GM21390 (cell line): ENCODE measurements around the gene GNAZ.

ENCODE experiments used
- ATAC-seq: cut with Tn5 transposase; IDR thresholded peaks from one replicate; pipeline ENCODE4 v1.9.1; 2021; ENCODE audit not compliant: unreplicated experiment

The GNAZ gene

DNA sequence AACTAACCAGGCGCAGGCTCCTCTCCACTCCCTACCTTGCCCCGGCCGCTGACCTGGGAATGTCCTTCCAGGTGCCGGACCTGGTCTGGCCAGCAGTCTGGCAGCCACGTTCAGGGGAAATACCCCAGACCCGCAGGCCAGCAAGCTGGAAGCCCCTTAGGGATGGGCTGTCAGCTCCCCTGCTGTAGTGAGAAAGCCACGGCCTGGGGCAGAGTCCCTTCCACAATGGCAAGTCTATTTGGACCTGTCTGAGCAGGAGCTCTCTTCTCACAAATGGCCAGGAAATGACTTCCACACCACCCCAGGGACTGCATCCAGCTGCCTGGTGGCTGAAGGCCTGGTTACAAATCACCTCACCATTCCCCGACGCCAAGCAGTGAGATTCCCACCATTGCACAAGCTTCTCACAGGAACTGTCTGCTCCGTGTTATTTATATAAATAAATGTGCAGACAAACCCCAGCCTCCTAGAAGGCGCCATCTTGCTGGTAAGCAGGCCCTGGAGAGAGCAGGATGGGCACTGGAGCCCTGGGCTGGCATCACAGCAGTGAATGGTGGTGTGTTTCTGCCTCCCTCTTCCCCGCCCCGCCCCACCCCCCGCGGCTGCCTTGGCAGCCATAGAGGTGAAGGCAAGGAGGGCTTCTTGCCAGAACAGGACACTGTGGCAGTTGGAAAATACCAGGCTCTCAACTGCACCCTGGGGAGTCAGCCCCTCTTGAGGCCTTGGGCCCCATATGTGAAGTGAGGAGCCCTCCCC lies 47.8 kb downstream of the GNAZ start:
- ATAC-seq = no peak

DNA sequence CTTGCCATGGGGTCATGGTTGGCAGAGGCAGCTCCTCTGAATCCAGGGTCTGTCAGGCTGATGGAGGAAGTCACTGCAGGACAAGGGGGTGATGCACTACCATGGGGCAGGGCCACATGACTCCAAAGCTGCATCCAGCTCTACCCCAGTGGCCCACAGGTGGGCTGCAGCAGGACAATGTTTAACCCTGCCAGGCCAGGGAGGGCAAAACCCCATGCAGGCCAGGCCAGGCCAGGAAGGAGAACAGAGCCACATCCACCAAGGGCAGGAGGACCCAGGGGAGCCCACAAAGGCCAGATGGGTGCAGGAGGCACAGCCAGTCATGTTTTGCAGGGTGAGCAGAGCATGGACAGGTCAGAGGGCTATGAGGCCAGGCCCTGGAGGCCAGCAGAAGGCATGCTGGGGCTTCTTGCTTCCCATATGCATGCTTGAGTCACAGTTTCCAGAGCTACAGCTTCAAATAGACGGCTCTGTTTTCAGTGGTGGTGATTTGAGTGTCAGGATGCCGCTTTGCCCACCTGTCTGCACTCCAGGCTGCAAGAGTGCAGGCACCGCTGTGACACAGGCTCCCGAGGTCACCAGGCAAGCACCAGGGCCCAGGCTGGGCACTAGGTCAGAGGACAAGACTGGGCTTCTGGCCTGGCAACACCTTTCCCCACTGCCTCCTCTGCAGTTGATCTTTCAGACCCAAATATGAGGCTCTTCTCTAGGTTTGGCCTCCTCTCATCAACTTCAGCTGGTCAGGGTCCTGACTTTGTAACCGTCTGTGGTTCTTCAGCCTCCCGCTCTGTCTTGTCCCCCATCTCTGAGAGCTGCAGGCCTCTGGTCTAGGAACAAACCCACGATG lies 48.6 kb downstream of the GNAZ start:
- no peak for ATAC-seq

- ATAC-seq = no peak
Observed at GRCh38 chr22:23119494-23120414, 49.4 kb downstream of the GNAZ start.

DNA sequence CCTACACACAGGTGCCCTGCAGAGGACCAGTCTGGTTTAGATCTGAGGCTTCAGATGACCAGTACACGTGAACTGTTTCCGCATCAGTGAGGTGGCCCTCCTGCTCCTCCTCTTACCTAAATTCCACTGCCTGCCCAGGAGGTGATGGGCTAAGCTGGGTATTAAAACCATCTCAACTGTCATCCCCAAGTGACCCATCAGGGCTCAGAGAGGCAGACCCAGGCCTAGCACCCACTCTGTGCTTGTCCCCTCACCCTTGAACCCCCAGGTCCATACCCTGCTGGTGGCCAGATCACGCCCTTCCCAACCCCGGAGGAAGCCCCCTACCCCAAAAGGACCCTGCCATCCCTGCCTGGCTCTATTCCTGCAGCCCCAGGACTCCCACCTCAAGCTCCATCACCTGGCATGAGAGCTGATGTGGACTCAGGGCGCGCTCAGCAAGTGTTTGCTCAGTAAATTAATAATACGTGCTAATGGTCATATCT lies 50.1 kb downstream of the GNAZ start:
- ATAC-seq = no peak

- ATAC-seq = no peak
Observed at GRCh38 chr22:23121000-23121421, 50.7 kb downstream of the GNAZ start.

DNA sequence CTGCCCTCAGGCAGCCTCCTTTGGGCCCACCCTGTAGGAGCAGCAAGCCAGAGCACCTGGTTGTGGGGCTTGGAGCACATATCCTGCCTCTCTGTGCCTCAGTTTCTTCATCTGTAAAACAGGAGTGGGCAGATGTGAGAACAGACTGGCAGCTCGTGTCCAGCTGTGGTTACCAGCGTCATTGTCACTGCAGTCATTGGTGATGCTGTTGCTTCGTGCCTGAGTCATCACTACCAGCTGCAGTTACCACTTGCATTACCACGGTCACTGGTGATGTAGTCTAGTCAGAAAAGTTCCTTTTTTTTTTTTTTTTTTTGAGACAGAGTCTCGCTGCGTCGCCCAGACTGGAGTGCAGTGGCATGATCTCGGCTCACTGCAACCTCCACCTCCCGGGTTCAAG lies 51.1 kb downstream of the GNAZ start:
- ATAC-seq = no peak

DNA sequence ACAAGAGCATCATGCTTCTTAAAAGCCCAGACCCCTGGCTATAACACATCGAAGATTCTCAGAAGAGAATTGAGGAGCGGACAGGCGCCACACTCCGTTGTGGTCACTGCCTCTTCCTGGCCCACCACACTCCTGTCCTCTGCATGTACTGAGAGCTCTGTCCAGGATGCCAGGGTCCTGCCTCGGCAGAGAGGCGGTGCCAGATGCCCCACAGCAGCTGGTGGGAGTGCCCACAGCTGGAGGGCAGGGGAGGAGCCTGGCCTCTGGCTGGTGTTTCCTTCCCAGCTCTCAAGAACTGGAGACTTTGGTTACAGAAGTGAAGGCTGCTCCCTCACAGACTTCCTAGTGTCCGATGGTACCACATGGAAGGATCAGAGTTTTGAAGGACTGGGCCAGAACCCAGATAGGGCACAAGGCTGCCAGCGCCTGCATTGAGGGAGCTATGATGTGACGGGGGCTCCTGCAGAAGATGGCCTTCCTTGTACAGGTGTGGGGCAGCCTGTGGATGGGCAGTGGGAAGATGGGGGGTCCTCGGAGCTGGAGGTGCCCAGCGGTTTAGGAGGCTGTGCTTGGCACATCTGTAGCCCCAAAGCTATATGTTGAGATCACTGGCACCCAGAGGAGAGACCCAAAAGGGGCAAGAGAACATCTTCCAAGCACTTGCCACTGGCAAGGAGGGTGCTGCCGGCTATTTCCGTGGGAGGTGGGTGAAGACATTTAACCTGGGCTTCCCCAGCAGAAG lies 52.1 kb downstream of the GNAZ start:
- ATAC-seq = no peak

DNA sequence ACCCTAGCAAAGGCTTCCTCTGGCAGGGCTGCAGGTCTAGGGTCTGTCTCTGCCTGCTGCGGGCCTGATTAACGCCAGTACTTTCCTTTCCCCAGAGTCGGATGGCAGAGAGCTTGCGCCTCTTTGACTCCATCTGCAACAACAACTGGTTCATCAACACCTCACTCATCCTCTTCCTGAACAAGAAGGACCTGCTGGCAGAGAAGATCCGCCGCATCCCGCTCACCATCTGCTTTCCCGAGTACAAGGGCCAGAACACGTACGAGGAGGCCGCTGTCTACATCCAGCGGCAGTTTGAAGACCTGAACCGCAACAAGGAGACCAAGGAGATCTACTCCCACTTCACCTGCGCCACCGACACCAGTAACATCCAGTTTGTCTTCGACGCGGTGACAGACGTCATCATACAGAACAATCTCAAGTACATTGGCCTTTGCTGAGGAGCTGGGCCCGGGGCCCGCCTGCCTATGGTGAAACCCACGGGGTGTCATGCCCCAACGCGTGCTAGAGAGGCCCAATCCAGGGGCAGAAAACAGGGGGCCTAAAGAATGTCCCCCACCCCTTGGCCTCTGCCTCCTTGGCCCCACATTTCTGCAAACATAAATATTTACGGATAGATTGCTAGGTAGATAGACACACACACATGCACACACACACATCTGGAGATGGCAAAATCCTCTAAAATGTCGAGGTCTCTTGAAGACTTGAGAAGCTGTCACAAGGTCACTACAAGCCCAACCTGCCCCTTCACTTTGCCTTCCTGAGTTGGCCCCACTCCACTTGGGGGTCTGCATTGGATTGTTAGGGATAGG lies 52.9 kb downstream of the GNAZ start:
- no peak for ATAC-seq

- ATAC-seq = no peak
Observed at GRCh38 chr22:23123804-23124254, 53.5 kb downstream of the GNAZ start.

GRCh38 chr22:23124611-23125511 lies 54.5 kb downstream of the GNAZ start:
- ATAC-seq = no peak

GRCh38 chr22:23125512-23126103 lies 55.3 kb downstream of the GNAZ start:
- no peak for ATAC-seq

DNA sequence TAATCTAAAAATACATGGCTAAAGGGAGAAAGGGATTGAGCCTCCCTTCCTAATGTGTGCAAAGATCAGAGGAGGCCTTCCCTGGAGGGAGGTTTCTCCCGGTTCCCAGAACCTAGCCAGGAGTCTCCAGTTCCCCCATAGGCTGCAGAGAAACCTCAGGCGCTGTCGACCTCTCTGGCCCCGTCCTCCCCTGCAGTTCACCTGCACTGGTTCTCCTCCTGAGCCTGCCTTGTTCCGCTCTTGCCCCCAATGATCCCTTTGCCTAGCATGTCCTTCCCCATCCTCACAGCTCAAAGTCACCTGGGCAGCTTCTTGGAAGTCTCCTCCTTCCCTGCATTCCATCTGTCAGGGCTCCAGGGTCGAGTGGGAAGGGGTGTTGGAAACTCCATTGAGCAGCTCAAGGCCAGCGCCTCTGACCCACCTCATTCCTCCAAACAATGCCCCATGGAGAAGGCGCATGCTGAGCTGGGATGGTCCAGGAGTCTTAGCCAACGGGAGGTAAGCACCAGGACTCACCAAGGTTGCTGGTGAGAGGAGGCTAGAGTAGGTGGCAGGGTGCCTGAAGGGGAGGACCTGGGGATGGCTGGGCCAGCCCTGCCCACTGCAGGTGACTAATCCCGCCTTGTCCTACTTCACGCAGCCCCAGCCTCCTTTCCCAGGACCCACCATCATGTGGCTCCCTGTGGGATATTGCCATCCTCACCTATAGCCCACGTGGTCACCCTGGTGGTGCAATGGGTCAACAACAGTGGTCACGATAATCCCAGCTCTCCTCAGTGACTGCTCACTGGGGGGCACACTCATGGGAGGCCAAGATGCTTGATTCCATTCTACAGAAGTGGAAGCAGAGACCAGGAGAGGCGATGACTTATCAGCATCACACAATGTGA lies 56.1 kb downstream of the GNAZ start:
- no peak for ATAC-seq

DNA sequence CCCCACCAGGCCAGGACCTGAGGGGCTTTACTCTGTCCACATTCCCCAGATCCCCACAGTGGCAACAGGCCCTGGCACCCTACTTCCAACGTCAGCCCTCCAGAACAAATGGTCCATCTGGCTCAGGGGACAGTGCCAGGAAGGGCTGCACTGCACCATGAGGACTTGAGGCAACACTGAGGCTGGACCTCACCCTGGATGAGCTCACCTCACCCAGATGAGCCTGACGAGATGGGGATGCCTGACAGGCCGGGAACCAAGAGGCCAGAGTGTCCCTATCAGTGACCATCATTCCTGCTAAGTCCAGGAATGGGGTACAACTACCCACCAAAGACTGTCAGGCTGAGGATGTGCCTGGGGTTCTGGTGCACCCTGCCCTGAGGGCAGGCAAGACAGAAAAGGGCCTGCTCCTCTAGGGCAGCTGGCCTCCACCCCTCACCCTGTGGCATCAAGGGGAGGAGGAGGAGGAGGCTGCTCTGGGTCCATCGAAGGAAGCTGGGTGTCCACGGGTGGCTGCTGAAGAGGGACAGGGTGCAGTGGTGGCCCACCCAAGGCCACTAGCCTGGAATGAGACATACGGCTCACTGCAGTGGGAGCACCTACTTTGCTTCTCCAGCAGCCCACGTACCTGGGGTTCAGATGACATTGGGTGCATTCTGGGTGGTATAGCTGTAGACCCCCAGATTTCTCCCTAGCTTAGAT lies 56.9 kb downstream of the GNAZ start:
- ATAC-seq = no peak

DNA sequence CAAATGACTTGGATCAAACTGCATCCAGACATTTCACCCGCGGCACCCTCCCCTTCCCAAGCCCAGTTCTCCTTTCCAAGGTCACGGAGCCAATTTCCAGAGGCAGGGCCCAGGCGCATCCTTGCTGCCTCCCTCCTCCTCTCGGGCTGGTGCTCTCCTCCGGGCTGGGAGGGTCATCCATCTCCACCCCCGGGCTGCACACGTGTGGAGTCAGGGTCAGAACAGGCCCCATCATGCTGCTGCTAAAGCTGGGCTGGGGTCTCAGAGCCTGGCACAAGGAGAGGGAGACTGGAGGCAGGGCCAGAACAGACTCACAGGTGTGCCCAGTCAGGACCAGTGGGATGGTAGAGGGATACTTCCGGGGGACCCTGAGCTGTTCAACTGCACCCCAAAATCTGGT lies 57.5 kb downstream of the GNAZ start:
- no peak for ATAC-seq

GRCh38 chr22:23128269-23129108 lies 58.2 kb downstream of the GNAZ start:
- no peak for ATAC-seq

DNA sequence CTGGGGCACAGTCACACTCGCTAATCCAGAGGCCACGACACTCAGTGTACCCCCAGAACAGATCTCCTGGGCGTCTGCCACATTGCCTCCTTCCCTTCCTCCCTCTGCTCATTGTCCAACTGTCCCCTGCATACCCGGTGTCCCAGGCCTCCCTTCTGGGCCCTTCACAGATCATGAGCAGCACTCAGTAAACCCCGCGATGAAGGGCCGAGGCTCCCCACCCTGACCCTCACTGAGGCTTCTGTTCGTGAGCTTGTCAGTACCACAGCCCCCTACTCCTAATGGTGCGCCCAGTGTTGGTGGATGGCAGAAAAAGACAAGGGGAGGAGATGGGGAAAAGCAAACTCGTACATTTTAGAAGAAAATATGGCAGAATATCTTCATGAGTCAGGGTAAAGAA lies 58.8 kb downstream of the GNAZ start:
- no peak for ATAC-seq
